GM12878 (cell line): ENCODE data around the gene RPS6KA5. TPM values are rescaled to one million over a fixed set of nuclear protein-coding genes. Genes with fewer than 3 reads are reported as not detected.
A peak's percentile ranks its signal among the peaks of the same experiment; 100 is the strongest.

Experiments used
- ATAC-seq: fragments of 200-7000 bp; cut with Tn5 transposase; 3 replicates; pipeline ENCODE4 v1.9.1; 2020; ENCODE audit warnings: mild to moderate bottlenecking, moderate library complexity
- Bru-seq: library from RNA; stranded (reverse); fragments of 400-500 nt; gene quantifications from one replicate; lab custom pipeline; 2021; lab: Mats Ljungman, UMichigan
- BruChase-seq, 2 experiments: library from RNA; stranded (reverse); fragments of 400-500 nt; gene quantifications; one replicate each; lab custom pipeline; 2021; lab: Mats Ljungman, UMichigan
- BruUV-seq: library from RNA; stranded (reverse); fragments of 400-500 nt; replicated peaks from 2 replicates; lab custom pipeline; 2021; lab: Mats Ljungman, UMichigan
- CTCF ChIA-PET: fragments of 300-600 bp; sonication (Branson Sonifier 250); formaldehyde crosslinking; extraction: SDS; loops from one replicate; lab custom pipeline; 2021; ENCODE audit warnings: inconsistent platforms; lab: Yijun Ruan, JAX
- POLR2A ChIA-PET: fragments of 350-600 bp; formaldehyde crosslinking; extraction: SDS; loops from one replicate; lab custom pipeline; 2021; ENCODE audit warnings: inconsistent platforms; lab: Charles Lee
- RAD21 ChIA-PET: fragments of 300-600 bp; sonication (Branson Sonifier 250); formaldehyde crosslinking; loops from one replicate; lab custom pipeline; 2023; ENCODE audit warnings: antibody characterized with exemption; ENCODE audit not compliant: unreplicated experiment; lab: Charles Lee
- SMC1A ChIA-PET: fragments of 300-600 bp; sonication (Branson Sonifier 250); formaldehyde crosslinking; loops from one replicate; lab custom pipeline; 2023; ENCODE audit not compliant: unreplicated experiment, uncharacterized antibody; lab: Charles Lee
- DNase-seq: peaks from one replicate; pipeline ENCODE4 v3.0.0-alpha.2; 2011; ENCODE audit warnings: low read depth, low spot score
- FAIRE-seq: peaks from 3 replicates; lab custom pipeline; 2011; peaks lifted over from hg19 to GRCh38; lab: Jason Lieb, UNC
- H2AFZ ChIP-seq: 2 replicates; pipeline ENCODE4 v1.6.0; 2011; ENCODE audit warnings: low read depth, low read length, control low read depth; ENCODE audit not compliant: control insufficient read depth
- H3K27ac ChIP-seq: 2 replicates; pipeline ENCODE4 v1.5.1; 2011; ENCODE audit warnings: control low read depth; ENCODE audit not compliant: control insufficient read depth, insufficient read depth
- H3K27me3 ChIP-seq, 2 experiments: replicated peaks in 1 of 2; 2 replicates each; pipeline versions ENCODE4 v1.6.0 to v1.6.1; 2011; ENCODE audit warnings: low read length in 1 of 2; ENCODE audit not compliant: control insufficient read depth in 2 of 2, insufficient read depth in 2 of 2
- H3K36me3 ChIP-seq, 2 experiments: 2 replicates each; pipeline ENCODE4 v1.5.1; 2011; ENCODE audit warnings: low read length in 1 of 2; ENCODE audit not compliant: control insufficient read depth in 2 of 2, insufficient read depth in 2 of 2
- H3K4me1 ChIP-seq: 2 replicates; pipeline ENCODE4 v1.6.1; 2011; ENCODE audit warnings: mild to moderate bottlenecking, low read length, moderate library complexity, mixed read lengths; ENCODE audit not compliant: control insufficient read depth, insufficient read depth
- H3K4me2 ChIP-seq: 2 replicates; pipeline ENCODE4 v1.6.0; 2011; ENCODE audit warnings: control low read depth; ENCODE audit not compliant: control insufficient read depth, insufficient read depth
- H3K4me3 ChIP-seq: fragments of 200-600 bp; sonication (generic); 2 replicates; pipeline ENCODE4 v1.5.1; 2016
- H3K79me2 ChIP-seq: 2 replicates; pipeline ENCODE4 v1.6.0; 2011; ENCODE audit warnings: low read length; ENCODE audit not compliant: control insufficient read depth, insufficient read depth
- H3K9ac ChIP-seq: 2 replicates; pipeline ENCODE4 v1.8.0; 2011; ENCODE audit warnings: low read length, control low read depth, mixed read lengths; ENCODE audit not compliant: control insufficient read depth, insufficient read depth
- H3K9me3 ChIP-seq: replicated peaks from 3 replicates; pipeline ENCODE4 v1.5.1; 2011; ENCODE audit warnings: mild to moderate bottlenecking, low read length; ENCODE audit not compliant: control insufficient read depth, insufficient read depth
- H4K20me1 ChIP-seq: 2 replicates; pipeline ENCODE4 v1.6.0; 2011; ENCODE audit not compliant: control insufficient read depth, insufficient read depth
- BMI1 ChIP-seq: fragments of 450-650 bp; IDR thresholded peaks from 2 replicates; pipeline ENCODE4 v1.6.1; 2016; ENCODE audit warnings: mild to moderate bottlenecking, moderate library complexity, borderline replicate concordance
- CHD1 ChIP-seq: IDR thresholded peaks from 2 replicates; pipeline ENCODE4 v1.6.1; 2012; ENCODE audit warnings: low read depth, low read length, improper control_type of control experiment
- CHD2 ChIP-seq: IDR thresholded peaks from 2 replicates; pipeline ENCODE4 v1.6.1; 2011; ENCODE audit warnings: low read depth, low read length, improper control_type of control experiment, borderline replicate concordance
- CREM ChIP-seq: IDR thresholded peaks from 2 replicates; pipeline ENCODE4 v1.6.1; 2014; ENCODE audit warnings: antibody characterized with exemption, low read depth
- FOXK2 ChIP-seq: fragments of 450-650 bp; IDR thresholded peaks from 2 replicates; pipeline ENCODE4 v1.6.1; 2017; ENCODE audit warnings: mild to moderate bottlenecking, moderate library complexity
- KLF5 ChIP-seq: fragments of 450-650 bp; IDR thresholded peaks from 2 replicates; pipeline ENCODE4 v1.6.1; 2014; ENCODE audit warnings: mild to moderate bottlenecking; ENCODE audit not compliant: partially characterized antibody
- MTA3 ChIP-seq: IDR thresholded peaks from 2 replicates; pipeline ENCODE4 v1.6.1; 2012; ENCODE audit warnings: low read length, inconsistent platforms, borderline replicate concordance
- NFIC ChIP-seq: IDR thresholded peaks from 2 replicates; pipeline ENCODE4 v1.6.1; 2012; ENCODE audit warnings: low read depth, mild to moderate bottlenecking, inconsistent platforms, low read length, moderate library complexity
- NR2C2 ChIP-seq: IDR thresholded peaks from 2 replicates; pipeline ENCODE4 v1.6.1; 2011; ENCODE audit warnings: borderline replicate concordance, low read depth; ENCODE audit not compliant: control insufficient read depth, insufficient read length
- RELA ChIP-seq: fragments of 450-650 bp; IDR thresholded peaks from 2 replicates; pipeline ENCODE4 v1.8.0; 2014; ENCODE audit warnings: borderline replicate concordance; ENCODE audit not compliant: partially characterized antibody
- SRF ChIP-seq, 2 experiments: IDR thresholded peaks; 2 replicates each; pipeline ENCODE4 v1.6.1; 2011; ENCODE audit warnings: low read depth in 2 of 2, low read length in 2 of 2, mild to moderate bottlenecking in 1 of 2, moderate library complexity in 1 of 2
- STAT3 ChIP-seq: IDR thresholded peaks from 2 replicates; pipeline ENCODE4 v1.6.1; 2011; ENCODE audit warnings: low read depth, low read length, improper control_type of control experiment
- SUPT20H ChIP-seq: IDR thresholded peaks from 2 replicates; pipeline ENCODE4 v1.6.1; 2011; ENCODE audit warnings: low read depth, mild to moderate bottlenecking, low read length, moderate library complexity, borderline replicate concordance; ENCODE audit not compliant: control insufficient read depth
- WRNIP1 ChIP-seq: IDR thresholded peaks from 2 replicates; pipeline ENCODE4 v1.6.1; 2011; ENCODE audit warnings: low read depth, low read length, improper control_type of control experiment, borderline replicate concordance
- YY1 ChIP-seq: IDR thresholded peaks from 2 replicates; pipeline ENCODE4 v1.6.1; 2011; ENCODE audit warnings: low read depth, mild to moderate bottlenecking, low read length
- WGBS: methylation state at CpG from one replicate; pipeline ENCODE4 v1.1.6; 2016; ENCODE audit warnings: low lambda C conversion rate; ENCODE audit not compliant: insufficient replicate concordance, insufficient coverage; ENCODE audit errors: missing lambda C conversion rate; 5-methylcytosine and 5-hydroxymethylcytosine counted together
- in situ Hi-C: fragments of 300-500 bp; cut with MboI; formaldehyde crosslinking; loops from 9 replicates; pipeline ENCODE4 v1.14.3; 2018; ENCODE audit warnings: mixed read lengths
- intact Hi-C: fragments of 100-400 bp; cut with micrococcal nuclease; formaldehyde crosslinking; loops from one replicate; pipeline ENCODE4 v1.14.2; 2022; ENCODE audit not compliant: unreplicated experiment
- long read RNA-seq, 2 experiments: library from polyadenylated mRNA; unstranded; transcript quantifications; one replicate each; pipeline ENCODE4 v2.0.0, GENCODE V29; 2019 to 2020
- polyA minus RNA-seq, 3 experiments: library from RNA; depleted of rRNA, polyadenylated mRNA; stranded (reverse); fragments of >200 nt; gene quantifications; 2 replicates each; pipeline ENCODE4 v1.2.3, GENCODE V29; 2011
- polyA plus RNA-seq, 11 experiments: library from polyadenylated mRNA; depleted of rRNA in 4 of 11; unstranded in 6 of 11; stranded (reverse) in 5 of 11; fragments of >200 nt; fragmentation: Nextera tagmentation in 4 of 11; fragmentation: Illumina TruSeq in 1 of 11; extraction: Ambion mirVana in 4 of 11; extraction: Trizol in 1 of 11; gene quantifications; 1 replicate in 1 of 11; 2 replicates in 10 of 11; pipeline versions ENCODE4 v1.2.1 to v1.2.3, GENCODE V29; 2011 to 2016; ENCODE audit warnings: inconsistent platforms in 2 of 11, missing spikeins in 2 of 11, low read depth in 1 of 11
- total RNA-seq, 4 experiments: library from RNA; depleted of rRNA in 3 of 4; stranded (reverse); fragments of >200 nt in 3 of 4; fragmentation: Illumina TruSeq in 1 of 4; extraction: Trizol in 1 of 4; gene quantifications; 2 replicates each; pipeline versions ENCODE4 v1.2.1 to v1.2.3, GENCODE V29; 2013 to 2021
- TF ChIP-seq, protein P1 (sequence below): fragments of 450-650 bp; IDR thresholded peaks from 2 replicates; pipeline ENCODE4 v1.6.1; 2017; ENCODE audit warnings: borderline replicate concordance
- TF ChIP-seq, protein P2 (sequence below): IDR thresholded peaks from 2 replicates; pipeline ENCODE4 v1.6.1; 2012; ENCODE audit warnings: low read depth, low read length, improper control_type of control experiment

Gene RPS6KA5
- total RNA-seq (2013; cell fraction: nucleolus; rRNA removed): 18.7 and 19.0 TPM in 2 replicates
- total RNA-seq (2014; rRNA removed) (2.4 and 2.8 TPM in 2 replicates), total RNA-seq (2014; rRNA removed; fragmentation: Illumina TruSeq; extraction: Trizol) (2.7 and 2.8 TPM in 2 replicates), total RNA-seq (2021) (4.6 and 4.8 TPM in 2 replicates), polyA plus RNA-seq (2011; rRNA removed) (7.0 and 9.6 TPM in 2 replicates), polyA plus RNA-seq (2014; fragmentation: Illumina TruSeq; extraction: Trizol) (4.1 and 4.5 TPM in 2 replicates), polyA plus RNA-seq (2014; fragmentation: Nextera tagmentation; extraction: Ambion mirVana) (1 to 10 TPM; 1.4 to 1.5 TPM), polyA plus RNA-seq (2014; rRNA removed) (2.4 and 3.3 TPM in 2 replicates), polyA plus RNA-seq (2016; fragmentation: Nextera tagmentation; extraction: Ambion mirVana) (1 to 10 TPM; 5.5 to 6.3 TPM), polyA minus RNA-seq (2011; rRNA and poly(A)+ RNA removed) (6.4 and 8.0 TPM in 2 replicates), Bru-seq, nascent RNA (percentile 74 among the genes with signal in this experiment), BruChase-seq, experiment 1, labeled RNA remaining after a 6-hour chase (percentile 63 among the genes with signal in this experiment), BruChase-seq, experiment 2, labeled RNA remaining after a 2-hour chase (percentile 72 among the genes with signal in this experiment)
- polyA plus RNA-seq (2011; ENCODE audit: low read depth): 0.50 TPM
- polyA plus RNA-seq (2011; cell fraction: cytosol; rRNA removed): 2.6 and 2.9 TPM in 2 replicates
- 8.2 and 8.8 TPM in 2 replicates for polyA plus RNA-seq (2011; cell fraction: nucleus; rRNA removed)
- 1.0 and 1.3 TPM in 2 replicates for polyA plus RNA-seq (2012)
- 2.8 and 3.3 TPM in 2 replicates for polyA minus RNA-seq (2011; cell fraction: cytosol; rRNA and poly(A)+ RNA removed)
- polyA minus RNA-seq (2011; cell fraction: nucleus; rRNA and poly(A)+ RNA removed): 7.6 and 11.9 TPM in 2 replicates
- long read RNA-seq, experiment 1, full-length matches to known transcripts: 1 of 4 reads
- long read RNA-seq, experiment 1, partial matches to known transcripts: 1 of 4 reads
- long read RNA-seq, experiment 1, other reads (novel, unspliced or antisense): 2 of 4 reads
- long read RNA-seq, experiment 2, full-length matches to known transcripts: 15 of 36 reads
- long read RNA-seq, experiment 2, partial matches to known transcripts: 9 of 36 reads
- long read RNA-seq, experiment 2, other reads (novel, unspliced or antisense): 12 of 36 reads

DNA sequence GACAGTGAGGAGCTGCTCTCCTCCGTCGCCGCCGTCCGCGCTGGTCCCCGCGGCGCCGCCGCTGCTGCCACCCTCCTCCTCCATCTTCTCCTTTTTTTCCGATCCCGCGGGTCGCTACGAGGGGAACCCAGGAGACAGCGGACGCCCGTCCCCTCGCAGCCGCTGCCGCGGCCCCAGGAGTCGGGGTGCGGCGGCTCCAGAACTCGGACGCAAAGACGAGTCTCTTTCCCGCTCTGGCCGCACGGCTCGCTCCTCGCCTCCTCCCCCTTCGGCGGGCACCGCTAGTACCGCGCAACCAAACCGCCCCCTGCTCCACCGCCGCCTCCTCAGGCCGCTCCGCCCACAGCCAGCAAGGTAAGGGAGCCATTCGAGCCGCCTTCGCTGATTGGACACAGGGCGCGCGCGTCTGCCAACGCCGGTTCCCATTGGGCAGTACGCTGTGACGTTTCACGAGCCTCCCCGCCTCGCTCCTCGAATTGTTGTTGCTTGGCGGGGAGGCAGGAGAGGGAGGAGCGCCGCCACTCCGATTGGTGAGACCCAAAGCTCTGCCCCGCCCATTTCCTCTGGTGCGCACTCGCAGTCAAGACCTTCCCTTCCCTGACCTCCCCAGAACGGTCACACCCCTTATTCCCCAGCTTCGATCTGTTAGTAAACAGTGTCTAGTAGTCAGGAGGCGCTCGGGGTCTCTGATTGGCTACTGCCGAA is at the start of gene RPS6KA5:
RPS6KA5 (minus strand) TSS at position 291 of the 705 bp plus-strand sequence; CDS start at position 84, 207 bp downstream.
- in situ Hi-C loops (no loop called here), intact Hi-C loops (loop anchor here (1.0 to 5.0 kb wide), 4 partner anchors 18 to 158 kb away; partner anchors contain the start of gene DGLUCY)
- H4K20me1 ChIP-seq: no peaks in the 10 kb centered on the region
- DNase-seq (peak; percentile 100), ATAC-seq (peak; percentile 90), FAIRE-seq (peak; percentile 99)
- H2AFZ ChIP-seq: peak within 1 kb of the TSS; percentile 93
- WGBS: under 1% methylated on average over 71 of the region's 71 CpGs
- H3K4me2 ChIP-seq: peak within 1 kb of the TSS; percentile 88
- POLR2A ChIA-PET: interaction anchor here (0.6 to 7.5 kb wide), 6 partner anchors 20 to 352 kb away, joined by 3 to 94 read pairs (median 5); partner anchors contain the start of gene DGLUCY
- SMC1A ChIA-PET: interaction anchor here (0.5 to 7.0 kb wide), 22 partner anchors 12 to 158 kb away, joined by 3 to 68 read pairs (median 4); partner anchors contain the start of gene DGLUCY
- BruUV-seq: no TSS peak
- peaks cover 11% of the 10 kb centered on the region for H3K4me1 ChIP-seq
- H3K36me3 ChIP-seq: no peaks in the 10 kb centered on the region
- peak within 1 kb of the TSS; percentile 76 for H3K9ac ChIP-seq
- no peaks in the 10 kb centered on the region for H3K9me3 ChIP-seq
- CTCF ChIA-PET: interaction anchor here (0.6 to 4.1 kb wide), 16 partner anchors 9 to 263 kb away, joined by 3 to 32 read pairs (median 4); partner anchors contain the start of gene DGLUCY
- H3K27me3 ChIP-seq: no peaks in the 10 kb centered on the region
- H3K79me2 ChIP-seq: peaks cover 4% of the 10 kb centered on the region
- H3K27ac ChIP-seq: peak within 1 kb of the TSS; percentile 72
- RAD21 ChIA-PET: interaction anchor here (0.8 to 5.1 kb wide), 20 partner anchors 11 to 357 kb away, joined by 3 to 63 read pairs (median 4); partner anchors contain the start of genes CCDC88C and DGLUCY
- H3K4me3 ChIP-seq: peak within 1 kb of the TSS; percentile 87
- TF ChIP-seq, protein P1, sequence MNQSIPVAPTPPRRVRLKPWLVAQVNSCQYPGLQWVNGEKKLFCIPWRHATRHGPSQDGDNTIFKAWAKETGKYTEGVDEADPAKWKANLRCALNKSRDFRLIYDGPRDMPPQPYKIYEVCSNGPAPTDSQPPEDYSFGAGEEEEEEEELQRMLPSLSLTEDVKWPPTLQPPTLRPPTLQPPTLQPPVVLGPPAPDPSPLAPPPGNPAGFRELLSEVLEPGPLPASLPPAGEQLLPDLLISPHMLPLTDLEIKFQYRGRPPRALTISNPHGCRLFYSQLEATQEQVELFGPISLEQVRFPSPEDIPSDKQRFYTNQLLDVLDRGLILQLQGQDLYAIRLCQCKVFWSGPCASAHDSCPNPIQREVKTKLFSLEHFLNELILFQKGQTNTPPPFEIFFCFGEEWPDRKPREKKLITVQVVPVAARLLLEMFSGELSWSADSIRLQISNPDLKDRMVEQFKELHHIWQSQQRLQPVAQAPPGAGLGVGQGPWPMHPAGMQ: no peak
- no peak for TF ChIP-seq STAT3
- peak; percentile 91 for TF ChIP-seq FOXK2
- no peak; the same call in 1 of the 2 replicates for TF ChIP-seq YY1
- TF ChIP-seq CREM: peak; percentile 92
- TF ChIP-seq, protein P2, sequence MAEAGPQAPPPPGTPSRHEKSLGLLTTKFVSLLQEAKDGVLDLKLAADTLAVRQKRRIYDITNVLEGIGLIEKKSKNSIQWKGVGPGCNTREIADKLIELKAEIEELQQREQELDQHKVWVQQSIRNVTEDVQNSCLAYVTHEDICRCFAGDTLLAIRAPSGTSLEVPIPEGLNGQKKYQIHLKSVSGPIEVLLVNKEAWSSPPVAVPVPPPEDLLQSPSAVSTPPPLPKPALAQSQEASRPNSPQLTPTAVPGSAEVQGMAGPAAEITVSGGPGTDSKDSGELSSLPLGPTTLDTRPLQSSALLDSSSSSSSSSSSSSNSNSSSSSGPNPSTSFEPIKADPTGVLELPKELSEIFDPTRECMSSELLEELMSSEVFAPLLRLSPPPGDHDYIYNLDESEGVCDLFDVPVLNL: peak; percentile 78
- TF ChIP-seq RELA: peak; percentile 41
- no peak for TF ChIP-seq MTA3
- no peak for TF ChIP-seq NR2C2
- no peak for TF ChIP-seq CHD1
- TF ChIP-seq WRNIP1: no peak
- no peak for TF ChIP-seq BMI1
- TF ChIP-seq SUPT20H: no peak
- no peak for TF ChIP-seq NFIC
- peak; percentile 89 for TF ChIP-seq CHD2
- peak; percentile 69 for TF ChIP-seq KLF5
- no peak for TF ChIP-seq SRF (IDR thresholded peaks at IDR 0.05; ENCODE audit: low read depth in 2 of 2, low read length in 2 of 2)
